Esophagus squamous epithelium (tissue), 4 donors: ENCODE results near the gene NSRP1.

Source experiments
- CTCF ChIP-seq, 6 experiments: fragments of 450-650 bp in 4 of 6; fragments of 200-600 bp in 2 of 6; sonication (generic) in 2 of 6; IDR thresholded peaks; one replicate each; pipeline ENCODE4 v1.5.1; 2016 to 2019; ENCODE audit warnings: antibody characterized with exemption in 6 of 6, mild to moderate bottlenecking in 4 of 6, moderate library complexity in 4 of 6
- POLR2A ChIP-seq, 4 donors: fragments of 450-650 bp; IDR thresholded peaks; one replicate each; pipeline ENCODE4 v1.6.1; 2017; ENCODE audit warnings: antibody characterized with exemption in 4 of 4, mild to moderate bottlenecking in 4 of 4, moderate library complexity in 3 of 4

DNA sequence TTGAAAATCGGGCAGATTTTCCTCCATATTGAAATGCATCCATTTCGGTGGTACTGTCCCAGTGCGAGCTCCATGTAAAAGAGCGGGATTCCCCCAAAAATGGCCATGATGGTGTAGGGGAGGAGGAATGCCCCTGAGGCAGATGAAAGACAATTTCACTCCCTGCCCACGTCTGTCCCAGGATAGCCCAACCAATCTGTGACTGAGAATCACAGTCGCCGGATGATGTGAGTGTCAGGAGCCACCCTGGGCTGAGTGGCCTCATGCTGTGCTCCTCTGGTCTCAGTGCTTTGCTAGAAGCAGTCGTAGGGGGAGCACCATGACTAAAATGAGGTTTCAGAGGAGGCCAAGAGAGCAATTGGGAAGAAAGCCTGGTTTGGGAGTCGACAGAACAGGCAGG, 102.2 kb downstream of the NSRP1 start:
- TF ChIP-seq CTCF (IDR thresholded peaks at IDR 0.05) (no peak), POLR2A (IDR thresholded peaks at IDR 0.05) (no peak)
